Neural crest cell (in vitro differentiated cells): ENCODE results near the gene HCN3. TPM values are rescaled to one million over a fixed set of nuclear protein-coding genes. Genes with fewer than 3 reads are reported as not detected.
A peak's percentile ranks its signal among the peaks of the same experiment; 100 is the strongest.

Experiments used
- DNase-seq: peaks from one replicate; pipeline ENCODE4 v3.0.0; 2021; ENCODE audit warnings: low read depth, mixed read lengths, low spot score
- H3K27ac Mint-ChIP-seq: one replicate; pipeline ENCODE4 v1.8.0; 2021; ENCODE audit warnings: mild to moderate bottlenecking, mixed read lengths; ENCODE audit not compliant: unreplicated experiment
- H3K27me3 Mint-ChIP-seq: 2 replicates; pipeline ENCODE4 v1.8.0; 2021; ENCODE audit warnings: low read depth, mild to moderate bottlenecking, mixed read lengths
- H3K36me3 Mint-ChIP-seq: 2 replicates; pipeline ENCODE4 v1.8.0; 2021; ENCODE audit warnings: low read depth, mild to moderate bottlenecking, mixed read lengths
- H3K4me1 Mint-ChIP-seq: 2 replicates; pipeline ENCODE4 v1.8.0; 2021; ENCODE audit warnings: mixed read lengths
- H3K4me3 Mint-ChIP-seq: one replicate; pipeline ENCODE4 v1.8.0; 2021; ENCODE audit warnings: mild to moderate bottlenecking, mixed read lengths
- H3K9me3 Mint-ChIP-seq: 2 replicates; pipeline ENCODE4 v1.8.0; 2021; ENCODE audit warnings: mixed read lengths
- CTCF ChIP-seq: fragments of 200-600 bp; sonication (generic); conservative IDR thresholded peaks from 2 replicates; pipeline ENCODE4 v1.5.0; 2021; ENCODE audit warnings: antibody characterized with exemption, mild to moderate bottlenecking
- total RNA-seq: library from RNA; stranded (reverse); gene quantifications from 2 replicates; pipeline ENCODE4 v1.2.1, GENCODE V29; 2021

Gene HCN3
- total RNA-seq, 1 donor from 2014 or later = 20.8 TPM

- no peaks in the 10 kb centered on the region for H3K9me3 Mint-ChIP-seq
- H3K27me3 Mint-ChIP-seq = no peaks in the 10 kb centered on the region
- H3K4me3 Mint-ChIP-seq = peak overlapping the region; percentile 90
- TF ChIP-seq CTCF = peak; percentile 57
- no peak overlapping the region for H3K27ac Mint-ChIP-seq
- peaks cover 4% of the 10 kb centered on the region for H3K36me3 Mint-ChIP-seq
- H3K4me1 Mint-ChIP-seq = peaks cover 37% of the 10 kb centered on the region
- peak; percentile 58 for DNase-seq
Observed at GRCh38 chr1:155277902-155278688, 832 bp downstream of the HCN3 start.

- peaks cover 4% of the 10 kb centered on the region for H3K36me3 Mint-ChIP-seq
- TF ChIP-seq CTCF = peak; percentile 5
- no peaks in the 10 kb centered on the region for H3K27me3 Mint-ChIP-seq
- no peak overlapping the region for H3K27ac Mint-ChIP-seq
- no peak for DNase-seq
- H3K4me3 Mint-ChIP-seq = peak overlapping the region; percentile 90
- no peaks in the 10 kb centered on the region for H3K9me3 Mint-ChIP-seq
- peaks cover 32% of the 10 kb centered on the region for H3K4me1 Mint-ChIP-seq
Observed at GRCh38 chr1:155278689-155279160, 1.5 kb downstream of the HCN3 start.

GRCh38 chr1:155279268-155279667 is 2.0 kb downstream of the HCN3 start:
- H3K4me3 Mint-ChIP-seq = peak overlapping the region; percentile 90
- H3K4me1 Mint-ChIP-seq = peaks cover 30% of the 10 kb centered on the region
- H3K36me3 Mint-ChIP-seq = peaks cover 4% of the 10 kb centered on the region
- DNase-seq = no peak
- TF ChIP-seq CTCF = no peak
- no peaks in the 10 kb centered on the region for H3K27me3 Mint-ChIP-seq
- H3K27ac Mint-ChIP-seq = no peak overlapping the region
- H3K9me3 Mint-ChIP-seq = no peaks in the 10 kb centered on the region

- no peak for DNase-seq
- H3K27me3 Mint-ChIP-seq = no peaks in the 10 kb centered on the region
- peaks cover 4% of the 10 kb centered on the region for H3K36me3 Mint-ChIP-seq
- no peak overlapping the region for H3K4me3 Mint-ChIP-seq
- no peak for TF ChIP-seq CTCF
- no peak overlapping the region for H3K27ac Mint-ChIP-seq
- H3K4me1 Mint-ChIP-seq = peaks cover 16% of the 10 kb centered on the region
- H3K9me3 Mint-ChIP-seq = no peaks in the 10 kb centered on the region
Observed at GRCh38 chr1:155282488-155283091, 5.3 kb downstream of the HCN3 start.

GRCh38 chr1:155284476-155284875 is 7.2 kb downstream of the HCN3 start:
- Mint-ChIP-seq H3K27me3 (no peaks in the 10 kb centered on the region), H3K4me1 (peaks cover 3% of the 10 kb centered on the region), H3K9me3 (no peaks in the 10 kb centered on the region), H3K36me3 (peaks cover 4% of the 10 kb centered on the region), H3K4me3 (no peak overlapping the region), H3K27ac (no peak overlapping the region)
- TF ChIP-seq CTCF = no peak
- DNase-seq = no peak
